Measurements from ENCODE around the gene GPR179.

The GPR179 gene

DNA sequence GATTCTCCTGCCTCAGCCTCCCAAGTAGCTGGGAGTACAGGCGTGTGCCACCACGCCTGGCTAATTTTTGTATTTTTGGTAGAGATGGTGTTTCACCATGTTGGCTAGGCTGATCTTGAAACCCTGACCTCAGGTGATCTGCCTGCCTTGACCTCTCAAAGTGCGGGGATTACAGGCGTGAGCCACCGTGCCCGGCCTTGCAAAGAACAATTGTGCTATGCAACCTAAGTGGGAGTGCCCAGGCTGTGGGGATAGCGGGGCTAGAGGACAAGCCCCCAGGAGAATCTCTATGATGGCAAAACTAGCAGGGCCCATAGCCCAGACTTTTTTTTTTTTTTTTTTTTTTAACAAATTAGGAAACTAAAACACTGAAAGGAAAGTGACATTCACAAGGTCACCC, 2.0 kb upstream of the GPR179 start:
- DNase-seq: no peak

DNA sequence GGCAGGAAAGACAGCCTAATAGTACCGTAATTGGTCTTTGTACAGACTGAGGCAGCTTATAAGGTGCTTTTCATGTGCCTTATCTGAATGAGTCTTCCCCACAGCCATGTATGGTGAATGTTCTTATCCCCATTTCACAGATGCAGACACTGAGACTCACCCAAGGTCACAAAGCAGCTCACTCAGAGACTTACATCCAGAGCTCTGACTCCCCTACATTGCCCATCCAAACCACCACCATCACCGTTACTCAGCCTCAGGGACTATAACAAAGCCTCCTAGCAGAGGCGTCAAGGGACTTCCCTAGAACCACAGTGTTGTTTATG, 627 bp upstream of the GPR179 start:
- no peak for DNase-seq

DNA sequence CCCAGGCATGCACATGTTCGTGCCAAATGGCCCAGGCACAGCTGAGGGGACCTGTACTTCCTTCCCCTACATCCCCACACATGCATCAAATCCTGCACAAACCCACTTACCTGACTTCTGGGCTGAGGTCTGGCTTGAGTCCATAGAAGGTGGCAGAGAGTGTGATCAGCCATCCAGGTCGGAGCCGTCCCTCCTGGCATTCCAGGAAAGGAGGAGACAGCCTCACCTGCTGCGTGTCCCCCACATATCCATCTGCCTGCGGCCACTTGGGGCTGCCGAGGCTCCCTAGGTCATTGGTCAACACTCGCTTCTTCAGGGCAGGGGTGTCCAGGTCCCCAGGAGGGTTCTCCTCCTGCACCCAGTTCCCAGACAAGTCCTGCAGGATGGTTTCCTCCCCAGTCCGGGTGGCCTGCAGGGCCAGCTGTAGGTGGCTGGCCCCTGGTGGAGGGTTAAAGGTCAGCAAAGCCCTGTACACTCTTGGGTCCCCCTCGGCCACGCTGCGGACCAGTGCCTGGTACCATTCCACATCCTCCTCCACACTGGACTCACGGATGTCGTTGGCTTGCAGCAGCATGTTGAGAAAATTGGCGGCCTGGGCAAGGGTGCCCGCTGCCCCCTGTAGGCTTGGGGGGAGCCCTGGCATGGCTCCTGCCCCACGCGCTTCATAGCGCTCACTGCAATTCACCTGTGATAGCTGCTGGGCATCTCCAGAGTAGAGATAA, 709 bp downstream of the GPR179 start:
- DNase-seq: no peak

DNA sequence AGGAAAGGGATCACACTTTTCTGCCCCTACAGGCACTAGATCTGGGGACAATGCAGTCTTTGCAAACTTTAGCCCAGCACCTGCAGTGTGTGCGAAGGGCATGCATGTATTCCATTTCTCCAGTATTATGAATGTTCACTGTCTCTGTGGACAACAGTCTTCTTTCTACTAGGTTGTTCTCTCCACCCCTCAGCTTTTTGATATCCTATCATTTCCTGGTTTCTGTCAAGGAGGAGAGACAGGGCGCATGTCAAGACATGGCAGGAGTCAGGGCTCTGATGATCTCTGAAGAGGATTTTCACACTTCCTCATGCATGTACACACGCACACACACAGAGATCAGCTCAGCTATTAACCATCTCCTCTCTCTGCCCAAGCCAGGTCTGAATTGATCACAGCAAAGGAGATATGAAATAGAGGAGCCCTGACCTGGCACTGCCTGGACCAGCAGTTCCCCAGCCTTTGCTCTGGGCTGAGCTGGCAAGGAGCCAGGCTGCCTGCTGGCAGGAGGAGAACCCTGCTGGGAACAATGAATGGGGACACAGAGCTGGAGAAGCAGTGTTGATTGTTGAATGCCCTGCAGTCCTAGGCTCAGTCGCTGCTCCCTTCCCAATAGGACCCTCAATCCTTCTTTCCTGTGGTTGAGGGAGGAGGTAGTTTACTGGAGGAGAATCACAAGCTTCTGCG, 2.6 kb downstream of the GPR179 start:
- no peak for DNase-seq

DNA sequence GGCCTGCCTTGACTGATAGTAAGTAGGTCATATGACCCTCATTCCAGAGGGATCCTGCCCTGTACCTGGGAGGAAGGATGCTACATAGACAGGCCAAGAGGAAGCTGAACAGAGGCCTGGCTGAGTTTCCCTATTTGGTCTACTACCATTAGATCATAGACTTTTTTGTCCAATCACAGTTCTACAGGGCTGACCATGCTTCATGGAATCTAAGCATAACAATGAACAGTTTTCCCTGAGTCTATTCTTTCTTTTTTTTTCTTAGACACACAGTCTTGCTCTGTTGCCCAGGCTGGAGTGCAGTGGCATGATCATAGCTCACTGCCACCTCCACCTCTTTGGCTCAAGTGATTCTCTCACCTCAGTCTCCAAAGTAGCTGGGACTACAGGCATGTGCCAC, 3.9 kb downstream of the GPR179 start:
- no peak for DNase-seq

DNA sequence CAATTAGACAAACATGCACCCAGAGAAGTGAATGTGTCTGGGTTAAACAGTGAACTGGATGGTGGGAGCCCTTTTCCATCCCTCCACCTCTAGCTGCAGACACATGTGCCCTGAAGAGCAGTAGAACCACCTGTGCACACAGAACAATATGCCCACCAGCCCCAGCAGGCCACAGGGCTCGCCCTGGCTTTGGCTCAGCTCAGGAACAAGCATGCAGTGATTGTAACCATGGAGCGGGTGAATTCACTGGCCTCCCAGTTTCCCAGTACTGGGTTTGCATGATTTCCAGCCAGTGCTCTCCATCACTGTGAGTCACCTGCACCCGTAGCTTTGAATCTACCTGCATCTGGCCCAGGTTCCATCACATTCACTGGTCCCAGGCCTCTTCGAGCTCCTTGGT, 5.2 kb downstream of the GPR179 start:
- DNase-seq: no peak

DNA sequence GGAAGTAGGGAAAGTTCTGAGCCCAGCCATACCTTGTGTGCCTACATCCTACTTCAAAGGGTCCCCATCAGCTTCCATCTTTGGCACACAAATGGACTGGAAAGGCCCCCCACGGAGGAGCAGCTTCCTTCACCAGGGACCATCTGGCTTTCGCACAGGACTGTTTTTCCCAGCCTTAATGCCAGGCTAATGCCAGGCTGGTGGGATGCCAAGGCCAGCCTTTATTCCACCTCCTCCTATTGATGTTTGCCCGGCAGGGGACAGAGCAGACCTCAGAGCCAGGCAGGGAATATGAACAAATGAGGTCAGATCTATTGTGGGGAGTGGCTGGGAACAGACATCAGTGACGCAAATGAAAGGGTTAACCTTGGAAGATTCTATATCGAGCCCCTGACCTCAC, 5.7 kb downstream of the GPR179 start:
- DNase-seq: no peak

DNA sequence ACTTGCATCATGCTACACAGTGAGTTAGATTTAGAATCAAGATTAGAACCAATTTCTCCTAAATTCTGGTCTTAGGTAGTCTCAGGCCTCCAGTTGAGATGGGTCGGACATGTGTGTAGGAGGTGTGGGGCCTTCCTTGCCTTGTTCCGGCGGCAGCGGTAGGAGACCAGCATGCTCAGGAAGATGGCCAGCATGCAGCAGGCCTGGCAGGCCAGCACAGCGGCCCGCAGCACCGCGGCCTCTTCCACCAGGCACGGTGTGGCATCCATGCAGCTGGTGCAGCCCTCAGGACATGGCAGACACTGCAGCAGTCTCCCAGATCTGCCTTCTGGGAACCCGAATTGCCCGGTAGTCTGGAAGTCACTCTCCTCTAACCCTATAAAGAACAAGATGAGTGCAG, 6.9 kb downstream of the GPR179 start:
- no peak for DNase-seq

DNA sequence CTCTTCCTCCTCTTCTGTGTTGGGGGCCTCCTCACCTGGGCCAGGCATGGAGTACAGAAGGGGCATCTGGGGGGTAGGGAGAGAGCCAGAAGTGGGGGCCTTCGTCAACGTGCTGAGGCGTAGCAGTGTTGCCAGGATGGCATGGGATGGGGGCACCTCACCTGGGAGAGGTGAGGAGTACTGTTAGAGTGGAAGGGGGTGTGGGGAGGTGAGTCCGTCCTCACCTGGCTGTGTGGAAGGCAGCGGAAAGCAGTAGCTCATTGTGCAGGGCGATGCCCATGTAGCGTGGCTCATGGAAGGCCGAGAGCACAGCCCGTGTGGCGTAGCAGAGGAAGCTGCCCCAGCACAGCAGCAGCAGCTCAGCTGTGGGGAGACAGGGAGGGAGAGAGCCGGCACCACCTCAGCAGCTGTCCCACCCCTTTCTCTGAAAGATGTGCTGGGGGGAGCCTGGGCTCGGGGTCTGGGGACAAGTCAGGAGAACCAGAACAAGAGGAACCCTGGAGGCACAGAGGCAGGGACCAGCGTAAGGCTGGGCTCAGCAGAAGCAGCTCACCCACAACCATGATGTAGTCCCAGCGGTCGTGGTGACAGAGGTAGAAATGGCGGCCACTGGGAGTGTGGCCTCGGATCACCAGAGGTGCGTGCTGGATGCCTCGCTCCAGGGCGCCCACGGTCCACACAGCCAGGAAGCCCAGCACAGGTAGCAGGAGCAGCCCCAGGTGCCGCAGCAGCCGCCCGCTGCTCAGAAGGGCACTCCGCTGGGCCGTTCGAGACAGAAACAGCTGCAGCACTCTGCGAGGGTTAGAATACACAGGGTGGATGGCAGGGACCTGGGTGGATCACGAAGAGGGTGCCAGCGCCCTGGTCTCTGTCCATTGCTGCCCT, 9.0 kb downstream of the GPR179 start:
- no peak for DNase-seq

DNA sequence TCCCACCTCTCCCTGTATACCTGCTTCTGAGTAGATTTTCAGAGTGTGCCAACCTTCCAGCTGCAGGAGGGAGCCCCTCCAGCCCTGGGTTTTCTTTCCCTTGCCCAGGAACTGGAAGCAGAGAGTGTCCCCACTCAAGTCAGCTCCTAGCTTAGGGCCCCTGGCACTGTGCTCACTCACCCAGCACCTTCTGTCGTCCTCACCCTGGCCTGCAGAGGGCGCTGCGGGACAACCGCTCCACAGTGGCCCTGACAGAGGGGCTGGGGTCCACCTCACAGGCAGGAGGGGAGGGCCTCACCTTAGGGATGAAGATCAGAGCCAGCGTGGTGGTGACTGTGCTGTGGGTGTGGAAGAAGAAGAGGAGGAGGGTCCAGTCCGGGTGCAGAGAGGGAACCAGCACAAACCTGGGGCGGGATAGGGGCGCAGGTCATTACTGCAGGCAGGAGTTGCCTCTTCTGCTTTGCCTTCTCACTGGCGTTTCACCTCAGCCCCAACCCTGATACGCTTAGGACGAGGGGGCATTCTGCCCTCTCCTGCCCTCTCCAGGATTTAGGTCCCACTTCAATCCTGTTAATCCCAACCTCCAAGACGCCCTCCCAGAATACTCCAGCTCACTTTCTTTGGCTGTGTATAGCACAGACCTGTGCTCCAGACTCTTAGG, 10.0 kb downstream of the GPR179 start:
- DNase-seq: no peak

DNA sequence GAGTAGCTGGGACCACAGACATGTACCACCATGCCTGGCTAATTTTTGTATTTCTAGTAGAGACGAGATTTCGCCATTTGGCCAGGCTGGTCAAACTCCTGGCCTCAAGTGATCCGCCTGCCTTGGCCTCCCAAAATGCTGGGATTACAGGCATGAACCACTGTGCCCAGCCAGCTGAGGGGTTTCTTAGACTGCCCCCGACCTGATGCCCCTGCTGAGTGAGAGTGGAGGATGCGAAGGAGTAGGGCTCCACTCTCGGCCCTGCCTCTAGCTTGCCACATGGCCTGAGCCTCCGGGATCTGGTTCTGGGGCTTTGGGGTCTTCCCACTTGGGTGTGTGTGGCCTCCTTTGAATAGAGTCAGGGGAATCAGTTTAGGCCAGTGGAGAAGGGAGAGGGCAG, 11.0 kb downstream of the GPR179 start:
- no peak for DNase-seq

DNA sequence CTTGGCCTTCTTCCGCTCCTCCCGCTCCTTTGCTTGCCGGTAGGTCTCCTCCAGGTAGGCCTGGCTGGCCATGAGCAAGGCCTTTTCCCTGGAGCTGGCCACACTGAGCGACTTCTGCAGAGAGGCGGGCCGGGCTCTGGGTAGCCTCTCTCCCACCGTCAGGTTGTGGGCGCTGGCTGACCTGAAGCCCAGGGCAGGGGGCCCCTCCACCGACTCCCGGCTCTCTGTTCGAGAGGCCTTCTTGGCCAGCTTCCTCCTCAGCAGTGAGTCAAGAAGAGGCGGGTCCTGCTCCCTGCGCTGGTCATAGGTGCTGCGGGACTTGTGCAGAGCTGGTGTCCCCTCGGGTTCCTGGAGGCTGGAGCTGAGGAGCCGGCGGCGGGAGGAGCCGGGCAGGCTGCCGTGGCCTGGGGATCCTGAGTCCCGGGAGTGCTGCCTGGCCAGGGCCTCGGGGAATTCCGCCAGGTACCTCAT, 12.8 kb downstream of the GPR179 start:
- DNase-seq: no peak

DNA sequence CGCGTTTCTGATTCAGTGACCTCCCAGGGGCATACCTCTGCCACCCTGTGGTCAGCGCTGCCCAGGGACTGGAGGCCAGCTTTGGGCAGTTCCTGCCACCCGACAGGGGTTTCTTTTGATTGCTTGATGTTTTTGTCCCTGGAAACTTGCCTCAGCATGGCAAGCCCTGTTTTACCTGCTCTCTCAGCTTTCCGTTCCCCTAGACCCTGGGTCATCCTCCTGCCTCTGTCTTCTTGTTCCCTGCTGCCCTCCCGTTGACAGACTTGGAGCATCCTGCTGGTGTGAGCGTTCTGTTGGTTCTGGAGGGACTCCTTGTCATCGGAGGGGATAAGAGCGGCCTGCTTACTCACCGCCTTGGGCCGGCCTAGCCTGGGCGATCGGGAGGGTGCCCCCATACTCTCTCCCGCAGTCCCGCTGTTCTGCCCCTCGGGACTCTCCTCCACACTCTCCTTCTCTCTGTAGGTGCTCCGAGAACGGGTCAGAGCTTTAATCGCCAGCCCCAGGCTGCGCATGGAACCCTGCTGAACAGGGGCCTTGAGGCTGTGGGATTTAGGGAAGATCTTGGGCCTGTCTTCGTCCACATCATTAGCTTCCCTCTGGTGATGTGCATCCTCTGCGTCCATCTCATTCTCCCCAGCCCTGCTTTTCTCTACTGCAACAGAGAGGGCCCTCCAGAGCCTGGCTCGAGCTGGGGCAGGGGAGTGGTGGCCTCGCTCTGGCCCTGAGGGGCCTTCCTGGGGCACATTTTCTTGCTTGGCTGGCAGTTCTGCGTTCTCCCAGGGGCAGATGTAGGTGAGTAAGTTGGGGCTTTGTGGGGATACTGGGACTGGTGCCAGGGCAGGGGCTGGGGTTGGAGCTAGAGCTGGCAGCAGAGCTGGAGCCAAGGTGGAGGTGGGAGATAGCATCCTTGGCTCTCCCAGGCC, 13.7 kb downstream of the GPR179 start:
- no peak for DNase-seq

DNA sequence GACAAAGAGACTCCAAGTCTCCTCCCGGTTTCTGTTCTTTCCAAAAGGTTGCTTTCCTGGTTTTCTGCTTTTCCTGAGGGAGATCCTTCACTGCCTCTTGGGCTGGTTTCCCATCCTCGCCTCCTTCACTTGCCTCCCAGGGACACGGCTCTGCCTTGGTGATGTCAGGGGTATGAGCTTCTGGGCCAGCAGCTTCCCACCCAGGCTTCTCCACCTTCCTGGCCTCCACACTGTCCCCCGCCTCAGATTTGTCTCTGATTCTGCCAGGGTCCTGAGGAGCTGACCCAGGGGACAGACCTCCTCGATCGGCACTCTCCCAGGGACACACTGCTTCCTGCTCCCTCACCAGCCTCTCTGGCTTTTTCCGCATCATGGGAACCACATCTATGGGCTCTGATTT, 14.5 kb downstream of the GPR179 start:
- no peak for DNase-seq

DNA sequence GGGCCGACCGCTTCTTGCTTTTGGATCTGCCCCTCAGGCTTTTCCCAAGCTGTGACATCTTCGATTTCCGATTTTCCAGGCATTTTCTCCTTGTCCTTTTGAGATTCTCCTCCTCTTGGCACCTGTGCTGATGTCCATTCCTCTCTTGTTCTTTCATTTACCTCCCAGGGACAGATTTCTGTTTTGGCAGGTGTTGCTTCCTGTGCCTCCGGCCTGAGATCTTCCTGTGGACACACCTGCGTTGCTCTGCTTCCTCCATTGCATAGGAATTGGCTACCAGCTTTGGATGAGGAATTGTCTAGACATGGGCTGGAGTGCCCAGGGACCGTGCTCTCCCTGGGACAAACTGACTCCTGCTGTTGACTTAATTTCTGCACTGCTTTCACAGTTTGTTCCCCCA, 15.1 kb downstream of the GPR179 start:
- DNase-seq: no peak

DNA sequence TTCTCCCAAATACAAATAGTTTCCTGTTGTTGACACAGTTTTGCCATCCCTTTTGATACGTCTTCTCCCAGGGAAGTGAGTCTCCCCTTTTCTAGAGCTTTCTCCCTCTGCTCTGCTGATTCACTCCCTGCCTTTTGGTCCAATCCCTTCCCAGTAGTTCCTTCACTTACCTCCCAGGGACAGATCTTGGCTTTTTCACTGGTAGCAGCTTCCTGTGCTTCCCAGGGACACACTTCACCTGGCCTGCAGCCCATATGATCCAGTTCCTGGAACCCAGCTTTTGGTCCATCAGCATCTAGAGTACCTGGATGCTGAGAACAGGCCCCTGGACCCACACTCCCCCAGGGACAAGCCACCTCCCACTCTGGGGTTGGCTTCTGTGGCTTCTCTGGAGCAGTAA, 15.8 kb downstream of the GPR179 start:
- DNase-seq: no peak

DNA sequence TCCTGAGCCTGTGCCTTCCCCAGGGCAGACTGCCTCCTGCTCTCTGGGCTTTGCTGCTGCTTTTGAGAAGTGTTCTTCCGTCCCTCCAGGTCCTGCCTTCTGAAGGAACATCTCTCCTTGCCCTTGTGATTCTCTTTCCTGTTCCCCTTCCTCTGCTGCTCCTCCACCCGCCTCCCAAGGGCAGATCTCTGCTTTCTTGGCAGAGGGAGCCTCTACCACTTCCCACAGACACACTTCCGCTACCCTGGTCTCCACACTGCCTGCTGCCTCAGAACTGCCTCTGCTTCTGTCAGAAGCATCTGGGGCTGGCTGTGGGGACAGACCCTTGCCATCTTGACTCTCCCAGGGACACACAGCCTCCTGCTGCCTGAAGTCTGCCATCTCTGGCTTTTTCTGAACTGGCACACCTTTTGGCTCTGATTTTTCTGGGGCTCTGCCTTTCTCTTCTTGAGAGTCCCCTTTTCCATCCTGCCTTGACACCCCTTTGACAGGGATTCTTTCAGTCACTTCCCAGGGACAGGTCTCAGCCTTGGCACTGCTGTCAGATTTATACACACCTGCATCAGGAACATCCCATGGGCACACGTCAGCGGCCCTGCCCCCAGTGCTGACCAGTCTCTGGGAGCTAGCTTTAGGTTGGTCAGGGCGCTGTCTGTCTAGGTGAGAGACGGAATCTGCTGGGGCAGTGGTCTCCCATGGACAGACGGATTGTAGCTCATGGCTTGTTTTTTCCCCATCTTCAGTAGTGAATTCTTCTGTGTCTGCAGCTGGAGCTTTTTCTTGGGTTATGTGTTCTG, 16.6 kb downstream of the GPR179 start:
- no peak for DNase-seq

DNA sequence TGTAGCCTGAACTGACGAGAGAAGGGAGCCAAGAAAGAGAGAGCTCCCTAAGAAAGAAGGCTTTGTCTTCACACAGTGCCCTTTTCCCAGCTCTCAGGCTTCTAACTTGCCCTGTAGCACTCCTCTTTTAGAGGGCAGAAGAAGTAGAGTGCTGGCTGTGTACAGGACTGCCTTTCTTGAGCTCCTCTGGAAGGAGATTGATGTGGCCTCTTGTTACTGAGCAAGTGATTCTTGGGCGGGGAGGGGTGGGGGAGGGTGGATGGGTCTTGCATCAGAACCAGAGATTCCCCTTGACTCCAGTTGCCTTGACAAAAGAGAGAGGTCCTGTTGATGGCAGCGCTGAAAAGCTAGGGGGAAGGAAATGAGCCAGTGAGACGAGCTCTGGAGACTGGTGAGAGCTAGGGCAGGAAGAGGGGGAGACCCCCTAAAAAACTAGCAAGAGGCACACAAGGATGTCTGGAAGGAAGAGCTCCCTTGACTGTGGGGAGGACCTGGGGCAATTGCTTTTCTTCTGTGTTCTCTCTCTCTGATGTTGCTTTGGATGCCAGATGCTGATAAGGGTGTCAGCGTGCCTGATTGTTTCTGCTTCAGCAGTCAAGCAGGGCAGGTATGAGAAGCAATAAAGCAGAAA, 18.4 kb downstream of the GPR179 start:
- peak; percentile 27 for DNase-seq

DNA sequence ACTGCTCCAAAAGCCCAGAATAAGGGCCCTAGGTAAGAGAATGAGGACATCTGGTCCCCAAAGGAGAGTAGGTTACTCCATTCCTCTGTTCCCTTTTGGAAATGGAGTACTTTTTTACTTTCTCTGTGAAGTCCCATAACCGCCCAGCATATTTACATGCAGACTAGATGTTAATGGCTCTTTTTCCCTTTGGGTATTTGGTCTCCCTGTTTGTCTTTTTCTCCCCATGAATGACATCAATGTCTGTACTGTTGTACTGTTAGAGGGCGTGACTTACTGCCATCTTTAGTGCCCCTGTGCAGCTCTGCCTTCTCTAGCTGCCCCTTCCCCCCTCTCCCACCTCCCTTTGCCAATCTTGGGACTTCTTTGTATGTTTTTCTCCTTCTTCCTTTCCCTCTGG, 19.0 kb downstream of the GPR179 start:
- DNase-seq: no peak

DNA sequence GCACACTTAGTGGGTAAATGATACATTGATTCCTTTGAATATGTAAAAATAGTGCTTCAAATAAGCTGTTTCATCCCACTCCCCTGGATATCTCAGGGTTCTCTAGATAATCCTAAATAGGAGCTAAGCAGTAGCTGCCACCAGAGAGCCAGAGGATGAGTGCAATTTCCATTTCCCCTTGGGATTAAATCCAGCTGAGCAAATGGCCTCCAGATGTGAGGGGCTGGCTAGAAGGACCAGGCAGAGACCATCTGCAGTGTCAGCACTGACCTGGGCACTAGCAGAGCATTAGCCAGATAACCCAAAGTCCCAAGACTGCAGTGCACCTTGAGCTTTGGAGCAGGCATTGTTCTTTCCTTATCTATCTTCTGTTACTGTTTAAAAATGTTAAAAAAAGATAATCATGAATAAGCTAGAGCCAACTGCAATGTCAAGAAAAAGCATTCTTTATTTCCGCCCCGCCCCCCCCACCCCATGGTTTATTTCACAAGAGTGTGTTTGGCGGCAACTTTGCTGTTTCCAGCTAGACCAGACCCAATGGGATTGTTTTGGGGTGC, 19.5 kb downstream of the GPR179 start:
- no peak for DNase-seq

DNA sequence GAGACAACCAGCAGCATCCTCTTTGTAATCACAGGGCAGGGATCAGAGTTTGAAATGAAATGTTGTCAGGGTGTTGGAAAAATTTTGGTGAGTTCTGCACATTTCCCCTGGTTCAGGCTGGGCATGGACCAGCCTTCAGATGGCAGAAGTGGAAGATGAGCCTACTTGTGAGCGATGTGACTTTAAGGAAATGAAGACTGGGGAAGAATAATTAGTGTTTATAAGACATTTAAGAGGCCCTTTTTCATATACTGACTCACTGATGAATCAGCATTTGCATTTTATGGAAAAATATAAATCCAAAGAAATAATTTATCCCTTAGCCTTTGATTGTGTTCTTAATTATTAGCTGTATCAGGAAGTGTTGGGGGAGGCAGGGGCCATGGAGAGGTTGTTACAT, 20.9 kb downstream of the GPR179 start:
- no peak for DNase-seq

Data from fibroblast of skin of right quadriceps (primary cell).